ENCODE results near the gene KREMEN2.

DNA sequence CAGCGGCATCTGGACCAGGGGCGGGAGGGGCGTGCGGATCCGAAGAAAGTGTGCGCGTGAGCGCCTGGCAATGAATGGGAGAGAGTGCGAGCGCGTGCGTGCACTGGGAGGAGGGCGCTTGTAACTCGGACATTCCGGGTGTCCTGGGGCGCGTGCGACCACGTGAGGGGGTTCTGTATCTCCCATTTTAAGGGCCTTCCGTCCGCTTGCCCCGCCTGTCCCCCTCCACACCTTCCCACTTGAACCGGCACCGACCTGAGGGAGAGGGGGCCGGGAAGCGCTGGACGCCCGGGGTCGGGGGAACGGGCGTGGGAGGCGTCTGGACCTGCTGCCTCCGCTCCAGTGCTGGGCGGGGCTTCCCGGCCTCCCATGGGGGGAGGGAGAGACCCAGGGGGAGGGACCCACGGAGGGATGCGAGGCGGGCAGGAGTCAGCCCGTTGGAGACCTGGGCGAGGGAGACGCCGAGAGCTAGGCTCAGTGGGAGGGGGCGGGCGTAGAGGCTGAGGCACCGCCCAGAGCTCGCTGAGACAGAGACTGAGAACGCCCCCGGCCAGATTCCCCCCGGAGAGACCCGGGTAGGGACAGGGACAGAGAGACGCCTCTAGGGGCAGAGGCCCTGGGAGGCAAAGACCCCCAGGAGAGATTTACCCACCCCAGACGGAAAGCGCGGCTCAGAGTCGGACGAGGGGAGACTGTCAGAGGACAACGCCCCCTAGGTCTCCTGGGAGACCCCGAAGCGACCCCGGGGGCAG is at the start of gene KREMEN2:
- TF ChIP-seq, protein P1, sequence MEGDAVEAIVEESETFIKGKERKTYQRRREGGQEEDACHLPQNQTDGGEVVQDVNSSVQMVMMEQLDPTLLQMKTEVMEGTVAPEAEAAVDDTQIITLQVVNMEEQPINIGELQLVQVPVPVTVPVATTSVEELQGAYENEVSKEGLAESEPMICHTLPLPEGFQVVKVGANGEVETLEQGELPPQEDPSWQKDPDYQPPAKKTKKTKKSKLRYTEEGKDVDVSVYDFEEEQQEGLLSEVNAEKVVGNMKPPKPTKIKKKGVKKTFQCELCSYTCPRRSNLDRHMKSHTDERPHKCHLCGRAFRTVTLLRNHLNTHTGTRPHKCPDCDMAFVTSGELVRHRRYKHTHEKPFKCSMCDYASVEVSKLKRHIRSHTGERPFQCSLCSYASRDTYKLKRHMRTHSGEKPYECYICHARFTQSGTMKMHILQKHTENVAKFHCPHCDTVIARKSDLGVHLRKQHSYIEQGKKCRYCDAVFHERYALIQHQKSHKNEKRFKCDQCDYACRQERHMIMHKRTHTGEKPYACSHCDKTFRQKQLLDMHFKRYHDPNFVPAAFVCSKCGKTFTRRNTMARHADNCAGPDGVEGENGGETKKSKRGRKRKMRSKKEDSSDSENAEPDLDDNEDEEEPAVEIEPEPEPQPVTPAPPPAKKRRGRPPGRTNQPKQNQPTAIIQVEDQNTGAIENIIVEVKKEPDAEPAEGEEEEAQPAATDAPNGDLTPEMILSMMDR (IDR thresholded peaks at IDR 0.05): peak; percentile 21; the same call in 1 of the 3 replicates
- no peak for TF ChIP-seq RAD21 (conservative IDR thresholded peaks at IDR 0.05 in 1 of 2, IDR thresholded peaks at IDR 0.05 in 1 of 2)
